OCI-LY3 (cell line): Measurements from ENCODE around the gene PITX2.

Source experiments
- H2AFZ ChIP-seq: fragments of 200-600, 300-600 bp; shearing (Covaris generic); 2 replicates; pipeline ENCODE4 v1.6.0; 2014; ENCODE audit warnings: antibody characterized with exemption, low read depth, low read length
- H3K27ac ChIP-seq: fragments of 200-600, 300-600 bp; sonication (generic); 2 replicates; pipeline ENCODE4 v1.5.1; 2014; ENCODE audit warnings: mild to moderate bottlenecking, low read length, moderate library complexity, mixed read lengths
- H3K27me3 ChIP-seq: fragments of 200-600, 300-600 bp; sonication (generic); 2 replicates; pipeline ENCODE4 v1.6.1; 2014; ENCODE audit warnings: low read depth, low read length, mixed read lengths
- H3K36me3 ChIP-seq: fragments of 200-600, 300-600 bp; sonication (generic); replicated peaks from 2 replicates; pipeline ENCODE3; 2014; ENCODE audit warnings: low read depth, low read length, mixed read lengths
- H3K4me1 ChIP-seq: fragments of 300-600, 200-600 bp; sonication (generic); 2 replicates; pipeline ENCODE4 v1.6.1; 2014; ENCODE audit warnings: low read length, mixed read lengths
- H3K4me2 ChIP-seq: fragments of 200-600, 300-600 bp; sonication (generic); 2 replicates; pipeline ENCODE4 v1.6.1; 2014; ENCODE audit warnings: low read length, mixed read lengths
- H3K4me3 ChIP-seq: fragments of 300-600, 200-600 bp; sonication (generic); 2 replicates; pipeline ENCODE4 v1.5.1; 2014; ENCODE audit warnings: antibody characterized with exemption, mild to moderate bottlenecking, low read length, moderate library complexity
- H3K79me2 ChIP-seq: fragments of 300-600, 200-600 bp; shearing (Covaris generic); 2 replicates; pipeline ENCODE4 v1.6.1; 2014; ENCODE audit warnings: mild to moderate bottlenecking, low read length, mixed read lengths
- H3K9ac ChIP-seq: fragments of 300-600, 200-600 bp; shearing (Covaris generic); 2 replicates; pipeline ENCODE4 v1.6.0; 2014; ENCODE audit warnings: mild to moderate bottlenecking, low read length, moderate library complexity
- H3K9me3 ChIP-seq: fragments of 200-600, 300-600 bp; shearing (Covaris generic); 2 replicates; pipeline ENCODE4 v1.6.1; 2014; ENCODE audit warnings: low read length, mixed read lengths; ENCODE audit not compliant: insufficient read depth
- H4K20me1 ChIP-seq: fragments of 200-600, 300-600 bp; sonication (generic); 2 replicates; pipeline ENCODE4 v1.6.1; 2016; ENCODE audit warnings: low read length, mixed read lengths; ENCODE audit not compliant: insufficient read depth
- CTCF ChIP-seq: fragments of 200-600, 300-600 bp; sonication (generic); IDR thresholded peaks from 2 replicates; pipeline ENCODE4 v1.5.1; 2014; ENCODE audit warnings: antibody characterized with exemption, low read length, low read depth
- EZH2phosphoT487 ChIP-seq: fragments of 200-600 bp; shearing (Covaris generic); IDR thresholded peaks from 2 replicates; pipeline ENCODE4 v1.6.1; 2018; ENCODE audit warnings: antibody characterized with exemption, mixed run types, low read depth

PITX2 gene

GRCh38 chr4:110615353-110616237 is 7.3 kb downstream of the PITX2 start:
- Histone ChIP-seq H2AFZ (no peak overlapping the region), H4K20me1 (no peaks in the 10 kb centered on the region), H3K4me3 (no peak overlapping the region), H3K9ac (no peak overlapping the region), H3K27ac (no peak overlapping the region), H3K9me3 (no peaks in the 10 kb centered on the region), H3K79me2 (no peaks in the 10 kb centered on the region), H3K27me3 (no peaks in the 10 kb centered on the region), H3K36me3 (no peaks in the 10 kb centered on the region), H3K4me2 (no peak overlapping the region), H3K4me1 (no peaks in the 10 kb centered on the region)
- TF ChIP-seq EZH2phosphoT487 (no peak), CTCF (no peak)

GRCh38 chr4:110614976-110615352 is 7.9 kb downstream of the PITX2 start:
- Histone ChIP-seq H3K79me2 (no peaks in the 10 kb centered on the region), H3K36me3 (no peaks in the 10 kb centered on the region), H3K9me3 (no peaks in the 10 kb centered on the region), H2AFZ (no peak overlapping the region), H3K4me3 (no peak overlapping the region), H3K4me1 (no peaks in the 10 kb centered on the region), H3K27me3 (no peaks in the 10 kb centered on the region), H3K27ac (no peak overlapping the region), H3K4me2 (no peak overlapping the region), H4K20me1 (no peaks in the 10 kb centered on the region), H3K9ac (no peak overlapping the region)
- TF ChIP-seq EZH2phosphoT487 (no peak), CTCF (no peak)

GRCh38 chr4:110614173-110614963 is 8.5 kb downstream of the PITX2 start:
- no peak overlapping the region for H3K9ac ChIP-seq
- no peaks in the 10 kb centered on the region for H4K20me1 ChIP-seq
- no peak overlapping the region for H3K4me3 ChIP-seq
- H3K27me3 ChIP-seq, result no peaks in the 10 kb centered on the region
- H3K4me1 ChIP-seq, result no peaks in the 10 kb centered on the region
- no peak overlapping the region for H3K4me2 ChIP-seq
- no peaks in the 10 kb centered on the region for H3K79me2 ChIP-seq
- no peaks in the 10 kb centered on the region for H3K36me3 ChIP-seq
- H2AFZ ChIP-seq, result no peak overlapping the region
- H3K9me3 ChIP-seq, result no peaks in the 10 kb centered on the region
- H3K27ac ChIP-seq, result no peak overlapping the region
- no peak for TF ChIP-seq CTCF
- no peak for TF ChIP-seq EZH2phosphoT487

GRCh38 chr4:110613745-110614144 is 9.1 kb downstream of the PITX2 start:
- Histone ChIP-seq H3K4me2 (no peak overlapping the region), H3K27me3 (no peaks in the 10 kb centered on the region), H3K79me2 (no peaks in the 10 kb centered on the region), H3K36me3 (no peaks in the 10 kb centered on the region), H3K9ac (no peak overlapping the region), H3K4me1 (no peaks in the 10 kb centered on the region), H3K9me3 (no peaks in the 10 kb centered on the region), H4K20me1 (no peaks in the 10 kb centered on the region), H2AFZ (no peak overlapping the region), H3K4me3 (no peak overlapping the region), H3K27ac (no peak overlapping the region)
- TF ChIP-seq EZH2phosphoT487 (no peak), CTCF (no peak)
